HepG2 (cell line): ENCODE results near the gene CAGE1. TPM values are rescaled to one million over a fixed set of nuclear protein-coding genes. Genes with fewer than 3 reads are reported as not detected.

Experiments used
- AGO1 ChIP-seq: fragments of 200-400 bp; formaldehyde crosslinking; IDR thresholded peaks from 2 replicates; pipeline ENCODE4 v1.6.1; 2017; ENCODE audit warnings: mild to moderate bottlenecking, low read depth, low read length, moderate library complexity; ENCODE audit not compliant: poor library complexity, severe bottlenecking
- BATF2 ChIP-seq: sonication (generic); formaldehyde crosslinking; IDR thresholded peaks from 2 replicates; pipeline ENCODE4 v1.8.0; 2022; ENCODE audit warnings: mild to moderate bottlenecking, missing genetic modification reagents, moderate library complexity
- BORCS8-MEF2B ChIP-seq: sonication (generic); formaldehyde crosslinking; IDR thresholded peaks from 2 replicates; pipeline ENCODE4 v1.8.0; 2022; ENCODE audit warnings: mild to moderate bottlenecking, missing genetic modification reagents
- E2F1 ChIP-seq: sonication (generic); formaldehyde crosslinking; IDR thresholded peaks from 2 replicates; pipeline ENCODE4 v1.5.0; 2020; ENCODE audit warnings: missing genetic modification reagents
- E2F2 ChIP-seq: sonication (generic); formaldehyde crosslinking; IDR thresholded peaks from 2 replicates; pipeline ENCODE4 v1.4.0; 2020; ENCODE audit warnings: missing genetic modification reagents, borderline replicate concordance
- FOXO4 ChIP-seq: sonication (generic); formaldehyde crosslinking; conservative IDR thresholded peaks from 2 replicates; pipeline ENCODE4 v1.8.1; 2023; ENCODE audit warnings: missing genetic modification reagents
- HMG20B ChIP-seq: conservative IDR thresholded peaks from 2 replicates; pipeline ENCODE4 v1.6.1; 2016; ENCODE audit warnings: missing genetic modification reagents, missing compliant biosample characterization
- HNF4A ChIP-seq: sonication (generic); formaldehyde crosslinking; IDR thresholded peaks from 2 replicates; pipeline ENCODE4 v1.4.0; 2020; ENCODE audit warnings: missing genetic modification reagents
- NCOA1 ChIP-seq: sonication (generic); formaldehyde crosslinking; IDR thresholded peaks from 2 replicates; pipeline ENCODE4 v1.9.0; 2021; ENCODE audit warnings: missing genetic modification reagents
- PRDM15 ChIP-seq: sonication (generic); formaldehyde crosslinking; IDR thresholded peaks from 2 replicates; pipeline ENCODE4 v1.4.0; 2020; ENCODE audit warnings: missing genetic modification reagents
- SNRNP70 ChIP-seq: fragments of 200-400 bp; formaldehyde crosslinking; IDR thresholded peaks from 2 replicates; pipeline ENCODE4 v1.6.1; 2017; ENCODE audit warnings: mild to moderate bottlenecking, low read depth, low read length, moderate library complexity
- TOE1 ChIP-seq: sonication (generic); formaldehyde crosslinking; IDR thresholded peaks from 2 replicates; pipeline ENCODE4 v1.4.0; 2020; ENCODE audit warnings: mild to moderate bottlenecking, missing genetic modification reagents
- ZNF281 ChIP-seq: sonication (generic); formaldehyde crosslinking; IDR thresholded peaks from 2 replicates; pipeline ENCODE4 v1.4.0; 2020; ENCODE audit warnings: missing genetic modification reagents, borderline replicate concordance
- ZNF670 ChIP-seq: sonication (generic); formaldehyde crosslinking; IDR thresholded peaks from 2 replicates; pipeline ENCODE4 v1.8.0; 2022; ENCODE audit warnings: mild to moderate bottlenecking, missing genetic modification reagents, borderline replicate concordance
- polyA plus RNA-seq, 8 experiments: library from polyadenylated mRNA; depleted of rRNA in 3 of 8; stranded (reverse) in 7 of 8; unstranded in 1 of 8; fragments of >200 nt; fragmentation: Illumina TruSeq in 4 of 8; extraction: Trizol in 4 of 8; gene quantifications; 2 replicates each; pipeline versions ENCODE4 v1.2.1 to v1.2.3, GENCODE V29; 2011 to 2016; ENCODE audit warnings: low read depth in 4 of 8, missing spikeins in 1 of 8, mixed read lengths in 1 of 8; ENCODE audit not compliant: insufficient read depth in 1 of 8
- total RNA-seq, 5 experiments: library from RNA; depleted of rRNA; stranded (reverse); fragments of >200 nt; fragmentation: Illumina TruSeq; extraction: Trizol; gene quantifications; 2 replicates each; pipeline ENCODE4 v1.2.3, GENCODE V29; 2016; ENCODE audit warnings: low read depth in 1 of 5

The CAGE1 gene
- total and polyA plus RNA-seq, 2 of the 13 experiments (the other 11 are each of a cell fraction or from before 2014, with no cell fraction given) = 0.03 to 0.15 TPM

GRCh38 chr6:7389451-7390225 is at the start of gene CAGE1, which contains the start of gene RIOK1 (continued):
- peak; percentile 76 for TF ChIP-seq AGO1
- TF ChIP-seq HNF4A (CRISPR knock-in tag) = no peak; the same call in 1 of the 2 replicates
- TF ChIP-seq E2F1 (CRISPR knock-in tag) = peak; percentile 33; the same call in 1 of the 2 replicates
- TF ChIP-seq ZNF281 (CRISPR knock-in tag) = peak; percentile 46; the same call in 1 of the 2 replicates
- peak; percentile 97 for TF ChIP-seq BORCS8-MEF2B (CRISPR knock-in tag)
- peak; percentile 91; the same call in 1 of the 2 replicates for TF ChIP-seq NCOA1
- no peak for TF ChIP-seq E2F2 (CRISPR knock-in tag)
- peak; percentile 92 for TF ChIP-seq ZNF670 (CRISPR knock-in tag)
- peak; percentile 96 for TF ChIP-seq BATF2
- 0 out of 2 replicates have a peak, but pooled peaks have one; percentile 29 for TF ChIP-seq PRDM15 (CRISPR knock-in tag)
- TF ChIP-seq TOE1 (CRISPR knock-in tag) = no peak
- TF ChIP-seq SNRNP70 = no peak
- TF ChIP-seq FOXO4 (CRISPR knock-in tag) = no peak
- TF ChIP-seq HMG20B = 0 out of 2 replicates have a peak, but pooled peaks have one; percentile 9
